AG08395 (cell line): ENCODE results near the gene MPPE1.
"Not testable (repeated sequence)": the region's sequence is repeated elsewhere in the genome, so short reads cannot be mapped to it uniquely, and the experiment has no call there.

ENCODE experiments used
- DNase-seq: peaks from one replicate; pipeline ENCODE4 v3.0.0; 2012; ENCODE audit warnings: mixed read lengths, low spot score

MPPE1 gene

GRCh38 chr18:11908182-11909060 lies at the start of gene MPPE1:
Gene MPPE1 (minus strand): TSS chr18:11908317. CDS start chr18:11897264, 11,053 bp downstream.
- peak; percentile 94 for DNase-seq

DNA sequence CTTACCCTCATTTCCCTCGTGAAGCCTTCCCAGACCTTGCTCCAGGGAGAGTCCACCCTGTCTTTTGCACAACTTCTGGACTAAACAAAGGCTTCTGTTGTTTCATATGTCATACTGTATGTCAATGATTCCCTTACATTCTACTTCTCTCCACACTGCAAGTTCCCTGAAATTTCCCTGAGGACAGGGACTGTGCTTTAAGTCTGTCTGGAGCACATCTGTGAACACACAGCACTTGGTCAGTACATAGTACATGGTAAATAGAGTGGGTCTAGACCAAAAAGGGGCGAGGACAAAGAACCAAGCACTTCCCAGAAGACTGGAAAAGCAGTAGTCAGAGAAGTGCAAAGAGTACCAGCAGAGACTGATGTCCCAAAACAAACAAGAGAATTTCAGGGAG lies 49.5 kb upstream of the MPPE1 start:
- no peak for DNase-seq

DNA sequence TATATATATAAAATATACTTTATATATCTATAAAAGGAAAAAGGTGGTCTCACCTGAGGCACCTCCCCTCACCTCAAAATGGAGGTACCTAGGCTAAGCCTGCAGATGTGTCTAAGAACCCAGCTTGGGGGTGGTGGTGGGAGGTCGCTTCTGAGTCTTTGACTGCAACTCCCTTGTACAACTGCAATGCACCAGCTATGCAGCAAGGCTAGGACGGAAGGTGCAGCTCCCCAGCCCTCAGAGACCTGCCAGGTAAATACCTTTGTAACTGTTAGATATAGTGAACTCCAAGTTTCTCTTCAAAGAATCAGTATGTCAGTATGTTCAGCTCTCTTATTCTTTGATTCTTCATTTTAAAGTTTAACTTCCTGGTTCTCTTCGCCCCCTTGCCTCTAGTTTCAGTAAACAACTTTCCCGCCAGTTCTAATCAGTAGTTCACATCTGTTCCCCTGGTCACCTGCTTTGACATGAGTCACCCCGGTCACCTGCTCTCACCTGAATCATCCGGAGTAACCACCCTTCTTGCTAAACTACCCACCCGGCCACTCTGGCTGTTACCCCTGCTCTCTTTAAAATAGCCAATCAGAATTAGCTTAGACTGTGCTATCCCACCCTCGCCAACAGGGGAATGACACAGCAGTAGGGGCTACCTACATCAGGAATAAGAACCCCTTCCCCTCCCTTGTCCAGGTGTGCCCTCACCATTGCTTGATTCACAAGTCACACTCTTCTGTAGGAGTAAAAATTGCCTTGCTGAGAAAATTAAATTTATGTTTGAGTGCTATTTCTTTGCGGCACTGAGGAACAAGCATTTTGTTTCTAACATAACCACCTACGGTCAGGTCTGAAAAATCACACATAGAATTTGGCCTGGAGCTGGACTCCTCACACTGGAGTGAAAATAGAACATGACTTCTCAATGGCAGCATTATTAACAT lies 48.5 kb upstream of the MPPE1 start:
- no peak for DNase-seq

DNA sequence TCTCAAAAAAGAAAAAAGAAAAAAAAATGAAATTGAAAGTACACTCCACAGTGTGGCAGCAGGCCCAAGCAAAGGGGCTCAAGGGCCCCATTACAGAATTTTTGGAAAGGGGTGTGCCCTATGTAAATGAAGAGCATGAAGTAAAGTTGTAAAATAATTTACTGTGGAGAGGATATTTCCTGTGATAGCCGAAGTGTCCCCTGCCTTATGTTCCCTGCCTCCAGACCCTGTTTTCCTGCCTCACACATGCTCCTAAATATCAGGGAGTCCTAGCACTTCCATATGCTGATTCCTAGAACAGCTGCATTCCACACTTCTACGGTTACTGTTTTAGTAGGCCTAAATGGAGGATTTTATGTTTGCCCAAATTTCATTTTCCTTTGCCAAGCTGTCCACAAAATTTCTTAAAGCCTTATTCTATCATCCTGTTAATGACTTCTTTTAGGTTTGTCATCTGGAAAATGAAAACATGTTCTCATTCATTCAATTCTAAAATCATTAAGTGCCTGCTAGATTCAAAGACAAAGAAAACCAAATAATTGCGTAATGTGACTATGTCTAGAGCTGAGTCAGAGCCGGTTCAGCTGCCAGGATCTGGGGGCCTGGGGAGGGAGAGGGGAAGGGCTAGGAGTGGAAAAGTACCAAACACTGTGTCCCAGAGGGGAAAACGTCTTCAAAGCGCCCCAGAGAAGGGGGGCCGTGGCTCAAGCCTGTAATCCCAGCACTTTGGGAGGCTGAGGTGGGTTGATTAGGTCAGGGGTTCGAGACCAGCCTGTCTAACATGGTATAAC lies 47.3 kb upstream of the MPPE1 start:
- peak; percentile 69 for DNase-seq

- DNase-seq: no peak
Measured at GRCh38 chr18:11953113-11953512, 45.0 kb upstream of the MPPE1 start.

- DNase-seq: no peak
Measured at GRCh38 chr18:11951390-11951851, 43.3 kb upstream of the MPPE1 start.

- DNase-seq: no peak
Measured at GRCh38 chr18:11950824-11951223, 42.7 kb upstream of the MPPE1 start.

DNA sequence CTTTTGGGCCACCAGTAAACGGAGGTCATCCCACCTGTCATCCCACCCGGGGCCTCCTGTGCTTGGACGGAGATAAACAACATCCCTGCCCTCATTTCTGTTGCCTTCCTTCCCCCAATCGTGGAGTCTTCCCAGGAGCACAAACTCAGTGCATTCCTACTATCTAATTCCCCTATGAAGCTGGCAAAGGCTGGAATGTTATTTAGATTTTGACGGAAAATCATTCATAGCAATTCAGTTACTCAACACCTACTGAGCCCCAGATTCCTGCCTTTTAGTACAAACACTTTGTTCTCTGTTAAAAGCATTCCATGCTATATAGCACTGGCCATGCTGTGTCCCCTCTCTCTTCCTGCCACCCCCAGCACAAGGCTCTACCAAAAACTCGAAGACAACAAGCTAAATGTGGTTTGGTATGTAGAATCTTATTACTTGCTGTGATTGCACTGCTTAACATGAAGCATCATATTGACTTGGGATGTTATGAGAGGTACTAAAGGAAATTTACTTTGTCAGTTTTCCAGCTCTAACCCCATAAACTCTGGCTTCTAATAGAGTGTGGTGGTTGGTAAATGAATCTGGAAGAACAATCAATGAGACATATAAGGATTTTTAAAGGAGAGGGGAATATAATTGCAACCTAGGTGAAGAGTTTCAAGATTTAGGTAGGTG lies 40.9 kb upstream of the MPPE1 start:
- no peak for DNase-seq

DNA sequence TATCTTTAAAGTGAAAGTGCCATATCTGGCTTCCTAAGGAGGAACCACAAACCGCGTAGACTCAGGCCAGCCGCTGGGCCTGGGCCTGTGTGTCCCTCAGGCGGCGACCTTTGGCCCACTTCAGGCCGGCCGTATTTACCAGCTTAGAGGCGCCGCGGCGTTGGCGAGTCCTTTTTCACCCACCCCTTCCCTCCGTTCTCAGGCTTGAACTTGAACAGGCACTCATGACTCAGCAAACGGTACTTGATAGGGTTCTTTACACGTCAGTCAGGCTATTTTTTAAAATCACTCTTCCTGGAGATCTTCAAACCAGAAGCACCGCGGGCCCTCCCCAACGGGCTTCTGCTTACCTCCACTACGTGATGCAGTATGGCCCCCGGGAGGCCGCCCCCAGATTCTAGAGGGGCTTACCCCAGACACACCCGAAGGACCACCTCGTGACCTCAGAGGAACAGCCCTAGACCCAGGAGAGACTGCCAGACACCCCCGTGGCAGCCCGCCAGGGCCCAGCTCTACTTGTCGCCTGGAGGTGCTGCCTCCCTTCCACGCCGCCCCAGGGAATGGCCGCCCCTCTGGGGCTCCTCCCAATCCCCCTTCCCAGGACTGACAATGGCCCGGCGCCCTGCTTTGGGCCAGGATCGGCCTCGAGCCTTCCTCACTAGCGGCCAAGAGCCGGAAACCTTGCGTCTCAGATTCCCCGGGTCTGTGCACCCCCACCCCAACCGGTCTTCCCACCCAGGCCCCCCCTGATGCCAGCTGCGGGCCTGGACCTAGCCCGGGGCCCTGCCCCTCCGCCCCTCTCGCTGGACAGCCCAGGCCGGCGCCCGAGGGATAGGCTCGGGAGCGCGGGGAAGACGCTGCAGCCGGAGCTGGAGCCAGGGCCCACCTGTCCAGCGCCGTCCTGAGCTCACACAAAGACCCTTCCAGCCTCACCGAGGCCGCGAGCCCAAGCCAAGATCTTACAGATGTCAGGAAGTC lies 39.4 kb upstream of the MPPE1 start:
- DNase-seq: peak; percentile 82

- no peak for DNase-seq
Measured at GRCh38 chr18:11946756-11947155, 38.6 kb upstream of the MPPE1 start.

- not testable (repeated sequence) for DNase-seq
Measured at GRCh38 chr18:11945834-11946659, 37.9 kb upstream of the MPPE1 start.

DNA sequence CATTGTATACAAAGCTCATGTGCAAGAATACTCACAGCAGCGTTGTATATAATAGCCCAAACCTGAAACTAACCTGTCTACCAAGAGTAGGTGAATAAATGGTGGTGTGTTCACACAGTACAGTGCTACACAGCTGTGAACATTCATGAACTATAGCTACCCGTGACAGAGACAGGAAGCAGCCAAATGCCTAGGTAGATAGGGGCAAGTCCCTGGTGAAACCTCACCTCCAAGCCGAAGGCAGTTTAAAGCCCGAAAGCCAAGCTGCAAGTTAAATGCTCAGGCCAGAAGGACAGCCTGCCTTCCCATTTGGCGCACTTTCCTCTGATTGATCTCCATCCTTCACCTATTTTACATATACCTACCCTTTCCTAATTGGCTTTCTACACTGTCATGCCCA lies 36.7 kb upstream of the MPPE1 start:
- no peak for DNase-seq

GRCh38 chr18:11944252-11944651 lies 36.1 kb upstream of the MPPE1 start:
- no peak for DNase-seq

DNA sequence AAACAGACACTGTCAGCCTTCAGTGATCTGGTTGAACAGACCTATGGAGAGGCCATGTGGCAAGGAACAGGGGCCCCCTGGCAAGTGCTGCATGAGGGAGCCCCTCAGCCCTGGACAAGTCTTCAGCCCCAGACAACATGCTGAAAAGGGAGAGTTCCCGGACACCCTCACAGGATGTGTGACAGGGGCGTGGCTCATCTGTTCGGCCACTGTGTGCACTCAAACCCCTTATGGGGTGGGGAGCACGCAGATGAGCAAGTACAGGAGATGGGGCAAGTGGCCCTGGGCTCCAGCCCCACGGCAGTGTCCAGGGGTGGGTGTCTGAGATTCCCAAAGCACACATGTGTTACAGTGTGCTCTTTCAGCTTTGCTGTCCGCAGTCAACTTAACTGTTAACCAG lies 35.4 kb upstream of the MPPE1 start:
- DNase-seq: no peak

GRCh38 chr18:11940956-11941355 lies 32.8 kb upstream of the MPPE1 start:
- DNase-seq: no peak

GRCh38 chr18:11937874-11938478 lies 29.9 kb upstream of the MPPE1 start:
- peak; percentile 77 for DNase-seq

GRCh38 chr18:11932393-11932792 lies 24.3 kb upstream of the MPPE1 start:
- DNase-seq: no peak

GRCh38 chr18:11927497-11927896 lies 19.4 kb upstream of the MPPE1 start:
- DNase-seq: no peak
